CD4-positive, alpha-beta T cell (primary cell): ENCODE results near the gene SLC25A53. TPM values are rescaled to one million over a fixed set of nuclear protein-coding genes. Genes with fewer than 3 reads are reported as not detected.
A peak's percentile ranks its signal among the peaks of the same experiment; 100 is the strongest.

Experiments used
- ATAC-seq: fragments of 200-7000 bp; cut with Tn5 transposase; one replicate; pipeline ENCODE4 v1.10.0; 2022; ENCODE audit warnings: mild to moderate bottlenecking; ENCODE audit not compliant: poor library complexity
- CTCF ChIA-PET: fragments of 350-600 bp; sonication (Branson Sonifier 250); formaldehyde crosslinking; loops from one replicate; lab custom pipeline; 2021; ENCODE audit warnings: antibody characterized with exemption, inconsistent platforms; lab: Charles Lee
- POLR2A ChIA-PET: fragments of 350-600 bp; sonication (Branson Sonifier 250); formaldehyde crosslinking; loops from one replicate; lab custom pipeline; 2021; ENCODE audit warnings: antibody characterized with exemption, inconsistent platforms; lab: Charles Lee
- DNase-seq, 14 experiments: peaks; one replicate each; pipeline ENCODE4 v3.0.0-alpha.2; 2013 to 2020; ENCODE audit warnings: mixed read lengths in 2 of 14
- H3K27ac ChIP-seq, 2 donors: one replicate each; pipeline versions ENCODE4 v1.5.1 to v1.7.0; 2013; ENCODE audit warnings: low read length in 2 of 2, low read depth in 1 of 2, mild to moderate bottlenecking in 1 of 2
- H3K27me3 ChIP-seq, 2 experiments: 1 replicate in 1 of 2; 2 replicates in 1 of 2; pipeline versions ENCODE4 v1.6.1 to v1.7.0; 2013; ENCODE audit warnings: low read length in 2 of 2, control low read depth in 1 of 2, mild to moderate bottlenecking in 1 of 2, moderate library complexity in 1 of 2; ENCODE audit not compliant: insufficient read depth in 2 of 2, control insufficient read depth in 1 of 2
- H3K36me3 ChIP-seq: one replicate; pipeline ENCODE4 v1.6.1; 2013; ENCODE audit warnings: low read length, control low read depth; ENCODE audit not compliant: insufficient read depth
- H3K4me1 ChIP-seq: one replicate; pipeline ENCODE4 v1.6.1; 2013; ENCODE audit warnings: low read length, control low read depth; ENCODE audit not compliant: insufficient read depth
- H3K4me3 ChIP-seq: one replicate; pipeline ENCODE4 v1.5.1; 2013; ENCODE audit warnings: mild to moderate bottlenecking, low read length, moderate library complexity
- H3K9me3 ChIP-seq, 2 experiments: 1 replicate in 1 of 2; 2 replicates in 1 of 2; pipeline versions ENCODE4 v1.6.1 to v1.7.0; 2013; ENCODE audit warnings: low read length in 2 of 2, mild to moderate bottlenecking in 2 of 2, control low read depth in 1 of 2, moderate library complexity in 1 of 2; ENCODE audit not compliant: control insufficient read depth in 1 of 2, insufficient read depth in 1 of 2
- H3K27ac Mint-ChIP-seq: one replicate; pipeline ENCODE4 v1.8.0; 2020; ENCODE audit warnings: mixed read lengths
- H3K27me3 Mint-ChIP-seq: one replicate; pipeline ENCODE4 v1.8.0; 2021; ENCODE audit warnings: mixed read lengths
- H3K36me3 Mint-ChIP-seq: one replicate; pipeline ENCODE4 v1.8.0; 2021; ENCODE audit warnings: low read depth, mixed read lengths
- H3K4me1 Mint-ChIP-seq: one replicate; pipeline ENCODE4 v1.8.0; 2021; ENCODE audit warnings: low read depth, mixed read lengths
- H3K4me3 Mint-ChIP-seq: one replicate; pipeline ENCODE4 v1.8.0; 2020; ENCODE audit warnings: mild to moderate bottlenecking, mixed read lengths
- H3K9me3 Mint-ChIP-seq: one replicate; pipeline ENCODE4 v1.8.0; 2020; ENCODE audit warnings: mixed read lengths
- CTCF ChIP-seq: fragments of 200-600 bp; IDR thresholded peaks from one replicate; pipeline ENCODE4 v1.8.0; 2022; ENCODE audit warnings: antibody characterized with exemption, mild to moderate bottlenecking
- intact Hi-C, 2 experiments: fragments of 100-400 bp; cut with DNase I in 1 of 2; cut with micrococcal nuclease in 1 of 2; formaldehyde crosslinking; loops; one replicate each; pipeline versions ENCODE4 v1.15.1 to v1.9.0; 2023 to 2025; cut with DNase I, micrococcal nuclease
- total RNA-seq, 174 experiments: library from RNA in 2 of 174; stranded (reverse) in 2 of 174; gene quantifications; one replicate each; pipeline ENCODE4 v1.2.3 and lab custom pipeline; 2021 to 2026

Gene SLC25A53
- total RNA-seq, 2 experiments from 2014 or later = 5.1 TPM

DNA sequence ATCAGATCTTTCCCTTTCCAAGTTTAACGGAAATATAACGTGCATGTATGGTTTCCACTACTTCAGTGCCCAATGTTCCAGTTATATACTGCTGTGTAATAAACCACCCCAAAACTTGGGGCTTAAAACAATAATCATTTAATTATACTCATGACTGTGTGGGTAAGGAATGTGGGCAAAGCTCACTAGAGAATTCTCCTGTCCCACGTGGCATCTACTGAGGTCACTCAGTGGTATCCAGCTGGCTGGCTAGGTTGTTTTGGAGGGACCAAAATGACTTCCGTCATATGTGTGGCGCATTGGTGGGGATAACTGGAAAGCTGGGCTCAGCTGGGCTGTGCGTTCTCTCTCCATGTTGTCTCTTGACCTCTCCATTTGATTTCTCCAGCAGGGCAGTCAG is 26.0 kb downstream of the SLC25A53 start:
- no peaks in the 10 kb centered on the region for H3K9me3 Mint-ChIP-seq
- no peak for DNase-seq
- no peak overlapping the region for H3K27ac ChIP-seq
- H3K9me3 ChIP-seq = no peaks in the 10 kb centered on the region
- no peak for TF ChIP-seq CTCF
- no peaks in the 10 kb centered on the region for H3K27me3 Mint-ChIP-seq
- H3K36me3 ChIP-seq = peaks cover 17% of the 10 kb centered on the region
- no peak overlapping the region for H3K4me3 ChIP-seq
- no peak overlapping the region for H3K27ac Mint-ChIP-seq
- ATAC-seq = no peak
- intact Hi-C loops = no loop called here
- H3K4me3 Mint-ChIP-seq = no peak overlapping the region
- ChIA-PET POLR2A (no interaction called here), CTCF (no interaction called here)
- no peaks in the 10 kb centered on the region for H3K27me3 ChIP-seq
- peaks cover 43% of the 10 kb centered on the region for H3K36me3 Mint-ChIP-seq
- peaks cover 7% of the 10 kb centered on the region for H3K4me1 ChIP-seq
- peaks cover 17% of the 10 kb centered on the region for H3K4me1 Mint-ChIP-seq

DNA sequence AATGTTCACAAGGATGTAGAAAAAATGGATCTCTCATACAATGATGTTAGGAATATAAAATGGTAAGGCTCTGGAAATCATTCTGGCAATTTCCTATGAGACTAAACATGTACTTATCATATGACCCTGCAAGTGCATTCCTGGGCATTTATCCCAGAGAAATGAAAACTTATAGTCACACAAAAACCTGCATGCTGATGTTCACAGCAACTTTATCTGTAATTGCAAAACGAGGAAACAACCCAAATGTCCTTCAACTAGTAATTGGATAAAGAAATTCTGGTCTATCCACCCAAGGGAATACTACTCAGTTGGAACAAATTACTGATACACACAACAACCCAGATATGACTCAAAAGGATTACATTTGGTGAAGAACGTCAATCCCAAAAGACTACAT is 30.0 kb downstream of the SLC25A53 start:
- H3K4me3 Mint-ChIP-seq = no peak overlapping the region
- no peak overlapping the region for H3K27ac Mint-ChIP-seq
- no peak for DNase-seq
- peaks cover 22% of the 10 kb centered on the region for H3K36me3 ChIP-seq
- ChIA-PET POLR2A (no interaction called here), CTCF (no interaction called here)
- H3K9me3 Mint-ChIP-seq = no peaks in the 10 kb centered on the region
- H3K4me1 ChIP-seq = peaks cover 12% of the 10 kb centered on the region
- H3K27ac ChIP-seq = no peak overlapping the region
- no peaks in the 10 kb centered on the region for H3K9me3 ChIP-seq
- H3K27me3 ChIP-seq = no peaks in the 10 kb centered on the region
- intact Hi-C loops = no loop called here
- H3K27me3 Mint-ChIP-seq = no peaks in the 10 kb centered on the region
- no peak overlapping the region for H3K4me3 ChIP-seq
- H3K36me3 Mint-ChIP-seq = peaks cover 60% of the 10 kb centered on the region
- peaks cover 27% of the 10 kb centered on the region for H3K4me1 Mint-ChIP-seq
- ATAC-seq = no peak
- TF ChIP-seq CTCF = no peak

DNA sequence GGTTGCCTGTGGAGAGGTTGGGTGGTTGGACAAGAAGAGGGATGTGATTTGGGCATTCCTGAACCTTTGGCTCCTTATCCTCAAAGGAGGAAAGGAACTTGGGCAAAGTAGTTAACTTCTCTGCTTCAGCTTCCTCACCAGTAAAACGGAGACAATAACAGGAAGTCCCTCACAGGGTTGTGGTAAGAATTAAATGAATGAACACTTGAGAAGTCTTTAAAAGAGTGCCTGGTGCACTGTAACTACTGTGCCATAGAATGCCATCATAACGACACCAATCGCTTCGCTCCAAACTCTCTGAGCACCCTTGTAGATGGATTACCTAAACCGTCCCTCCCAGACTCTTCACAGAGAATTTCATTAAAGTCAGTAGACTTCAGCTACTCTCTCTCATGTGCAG is 34.0 kb downstream of the SLC25A53 start:
- peak; percentile 93 for ATAC-seq
- POLR2A ChIA-PET = interaction anchor here (1.0 to 2.6 kb wide), 4 partner anchors 10 to 204 kb away, joined by 3 to 14 read pairs (median 7); partner anchors contain the start of genes SLC25A53 and ZCCHC18
- no peak overlapping the region for H3K27ac ChIP-seq
- intact Hi-C loops = no loop called here
- Mint-ChIP-seq H3K4me1 (peaks cover 28% of the 10 kb centered on the region), H3K9me3 (no peaks in the 10 kb centered on the region), H3K4me3 (peak overlapping the region; percentile 16), H3K27ac (peak overlapping the region; percentile 89), H3K36me3 (peaks cover 32% of the 10 kb centered on the region), H3K27me3 (no peaks in the 10 kb centered on the region)
- CTCF ChIA-PET = interaction anchor here (1.4 kb wide), 1 partner anchor 10 kb away, joined by 4 read pairs; no protein-coding TSS in a partner anchor
- TF ChIP-seq CTCF = no peak
- H3K4me1 ChIP-seq = peaks cover 12% of the 10 kb centered on the region
- DNase-seq = peak in 3 of 14 experiments; percentile 16 to 31 (median 23)
- H3K36me3 ChIP-seq = peaks cover 8% of the 10 kb centered on the region
- no peak overlapping the region for H3K4me3 ChIP-seq
- no peaks in the 10 kb centered on the region for H3K9me3 ChIP-seq
- H3K27me3 ChIP-seq = no peaks in the 10 kb centered on the region
